Activated CD8-positive, alpha-beta T cell treated with anti-CD3 and anti-CD28 coated beads for 36 hours (primary cell): ENCODE measurements around the gene ADCYAP1. TPM values are rescaled to one million over a fixed set of nuclear protein-coding genes. Genes with fewer than 3 reads are reported as not detected.

Experiments used
- ATAC-seq: fragments of 200-7000 bp; cut with Tn5 transposase; one replicate; pipeline ENCODE4 v1.10.0; 2021; ENCODE audit warnings: mild to moderate bottlenecking, moderate library complexity
- CTCF ChIA-PET: fragments of 350-600 bp; sonication (Branson Sonifier 250); formaldehyde crosslinking; loops from one replicate; lab custom pipeline; 2021; ENCODE audit warnings: antibody characterized with exemption; lab: Charles Lee
- POLR2A ChIA-PET: fragments of 350-600 bp; sonication (Branson Sonifier 250); formaldehyde crosslinking; loops from one replicate; lab custom pipeline; 2021; ENCODE audit warnings: antibody characterized with exemption; lab: Charles Lee
- DNase-seq: peaks from one replicate; pipeline ENCODE4 v3.0.0-alpha.2; 2020
- H3K27ac Mint-ChIP-seq: one replicate; pipeline ENCODE4 v1.8.0; 2021; ENCODE audit warnings: mild to moderate bottlenecking, mixed read lengths
- H3K27me3 Mint-ChIP-seq: one replicate; pipeline ENCODE4 v1.8.0; 2021; ENCODE audit warnings: mixed read lengths
- H3K36me3 Mint-ChIP-seq: one replicate; pipeline ENCODE4 v1.8.0; 2021; ENCODE audit warnings: low read depth, mixed read lengths
- H3K4me1 Mint-ChIP-seq: one replicate; pipeline ENCODE4 v1.8.0; 2021; ENCODE audit warnings: low read depth, mixed read lengths
- H3K4me3 Mint-ChIP-seq: one replicate; pipeline ENCODE4 v1.8.0; 2021; ENCODE audit warnings: mild to moderate bottlenecking, moderate library complexity, mixed read lengths
- H3K9me3 Mint-ChIP-seq: one replicate; pipeline ENCODE4 v1.8.0; 2021; ENCODE audit warnings: mixed read lengths
- CTCF ChIP-seq: fragments of 200-600 bp; IDR thresholded peaks from one replicate; pipeline ENCODE4 v1.8.0; 2022; ENCODE audit warnings: antibody characterized with exemption, mild to moderate bottlenecking
- intact Hi-C: fragments of 100-400 bp; cut with micrococcal nuclease; formaldehyde crosslinking; loops from one replicate; pipeline ENCODE4 v1.10.0; 2022
- total RNA-seq, 2 experiments: library from RNA; stranded (reverse); gene quantifications; one replicate each; pipeline ENCODE4 v1.2.3, GENCODE V29; 2021

ADCYAP1 gene
- total RNA-seq, 2 experiments from 2014 or later: not detected

- no peaks in the 10 kb centered on the region for H3K27me3 Mint-ChIP-seq
- no peak for ATAC-seq
- no peak for DNase-seq
- intact Hi-C loops: no loop called here
- H3K4me3 Mint-ChIP-seq: no peak overlapping the region
- CTCF ChIA-PET: interaction anchor here (1.9 kb wide), 1 partner anchor 86 kb away, joined by 5 read pairs; no protein-coding TSS in a partner anchor
- no peak for TF ChIP-seq CTCF
- no peaks in the 10 kb centered on the region for H3K36me3 Mint-ChIP-seq
- peaks cover 10% of the 10 kb centered on the region for H3K4me1 Mint-ChIP-seq
- H3K9me3 Mint-ChIP-seq: no peaks in the 10 kb centered on the region
- POLR2A ChIA-PET: no interaction called here
- H3K27ac Mint-ChIP-seq: no peak overlapping the region
These were observed 28.8 kb upstream of the ADCYAP1 start for GRCh38 chr18:875912-876311.

- POLR2A ChIA-PET: no interaction called here
- Mint-ChIP-seq H3K27ac (no peak overlapping the region), H3K4me3 (no peak overlapping the region), H3K9me3 (no peaks in the 10 kb centered on the region), H3K36me3 (no peaks in the 10 kb centered on the region), H3K27me3 (no peaks in the 10 kb centered on the region), H3K4me1 (peaks cover 10% of the 10 kb centered on the region)
- no peak for TF ChIP-seq CTCF
- intact Hi-C loops: no loop called here
- ATAC-seq (no peak), DNase-seq (no peak)
- CTCF ChIA-PET: interaction anchor here (1.9 to 2.8 kb wide), 2 partner anchors 12 to 84 kb away, joined by 5 to 10 read pairs; no protein-coding TSS in a partner anchor
These were observed 27.4 kb upstream of the ADCYAP1 start for GRCh38 chr18:877238-877637.

- no peaks in the 10 kb centered on the region for H3K4me1 Mint-ChIP-seq
- CTCF ChIA-PET: no interaction called here
These were observed 18.6 kb upstream of the ADCYAP1 start for GRCh38 chr18:886076-886475.

GRCh38 chr18:887716-888115 lies 17.0 kb upstream of the ADCYAP1 start:
- Mint-ChIP-seq H3K9me3 (no peaks in the 10 kb centered on the region), H3K27me3 (peaks cover 6% of the 10 kb centered on the region), H3K4me3 (no peak overlapping the region), H3K27ac (no peak overlapping the region), H3K36me3 (no peaks in the 10 kb centered on the region), H3K4me1 (no peaks in the 10 kb centered on the region)
- CTCF ChIA-PET: interaction anchor here (0.9 kb wide), 1 partner anchor 15 kb away, joined by 5 read pairs; no protein-coding TSS in a partner anchor
- DNase-seq (no peak), ATAC-seq (no peak)
- TF ChIP-seq CTCF: no peak
- POLR2A ChIA-PET: interaction anchor here (1.1 kb wide), 1 partner anchor 128 kb away, joined by 3 read pairs; no protein-coding TSS in a partner anchor
- intact Hi-C loops: no loop called here

More at GRCh38 chr18:886076-886475, 18.6 kb upstream of the ADCYAP1 start:
- no peak overlapping the region for H3K4me3 Mint-ChIP-seq
- H3K27ac Mint-ChIP-seq: no peak overlapping the region
- H3K27me3 Mint-ChIP-seq: peaks cover 4% of the 10 kb centered on the region
- ATAC-seq (no peak), DNase-seq (no peak)
- POLR2A ChIA-PET: no interaction called here
- no peaks in the 10 kb centered on the region for H3K9me3 Mint-ChIP-seq
- TF ChIP-seq CTCF: no peak
- intact Hi-C loops: no loop called here
- H3K36me3 Mint-ChIP-seq: no peaks in the 10 kb centered on the region

GRCh38 chr18:892316-892715 lies 12.4 kb upstream of the ADCYAP1 start:
- no peaks in the 10 kb centered on the region for H3K4me1 Mint-ChIP-seq
- peaks cover 18% of the 10 kb centered on the region for H3K27me3 Mint-ChIP-seq
- ChIA-PET CTCF (no interaction called here), POLR2A (no interaction called here)
- DNase-seq (no peak), ATAC-seq (no peak)
- TF ChIP-seq CTCF: no peak
- H3K27ac Mint-ChIP-seq: no peak overlapping the region
- no peaks in the 10 kb centered on the region for H3K9me3 Mint-ChIP-seq
- intact Hi-C loops: no loop called here
- no peaks in the 10 kb centered on the region for H3K36me3 Mint-ChIP-seq
- no peak overlapping the region for H3K4me3 Mint-ChIP-seq
